Measurements from ENCODE around the gene UMODL1.

DNA sequence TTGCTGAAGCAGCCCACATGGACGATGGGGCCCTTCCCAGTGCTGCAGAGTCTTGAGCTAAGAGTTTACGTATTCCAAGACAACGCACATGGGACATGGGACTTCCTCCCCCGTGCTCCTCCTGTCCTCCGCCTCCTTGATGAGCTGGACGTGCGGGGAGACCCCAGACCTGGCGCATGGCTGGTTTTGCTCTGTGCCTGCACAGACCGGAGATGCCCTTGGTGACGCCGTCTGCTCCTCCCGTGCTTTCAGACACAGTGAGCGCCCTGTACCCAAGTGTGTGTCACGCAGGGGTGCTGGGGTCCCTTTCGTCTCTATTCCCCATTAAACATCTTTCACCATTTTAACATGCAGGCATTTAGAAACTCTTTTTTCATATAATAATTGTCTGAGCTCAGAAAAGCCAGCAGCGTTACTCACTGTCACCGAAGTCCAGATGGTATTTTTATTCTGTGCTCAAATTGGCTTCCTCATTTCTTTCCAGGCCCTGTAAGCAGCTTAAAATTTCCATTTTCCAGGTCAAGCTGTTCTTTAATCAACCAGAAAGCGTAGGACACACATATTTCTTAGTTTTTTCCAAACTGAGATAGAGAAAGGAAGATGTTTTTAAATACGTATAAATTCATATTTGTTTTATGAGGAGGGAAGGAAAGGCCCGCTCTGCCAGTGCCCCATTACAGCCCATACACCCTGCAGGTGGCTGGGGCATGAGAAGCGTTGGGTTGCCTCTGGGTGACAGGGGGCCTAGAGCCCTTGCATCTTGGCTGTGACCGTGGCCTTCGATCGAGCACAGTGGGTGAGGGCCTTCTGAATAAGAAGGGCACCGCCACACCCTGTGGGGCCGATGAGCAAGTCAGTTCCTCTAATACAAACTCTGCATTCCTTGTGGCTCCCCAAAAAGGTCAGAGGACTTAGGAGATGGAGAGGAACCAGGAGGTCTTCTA is 43.0 kb upstream of the UMODL1 start:
- no peak for TF ChIP-seq TAF1 (IDR thresholded peaks at IDR 0.05; ENCODE audit: low read depth, low read length)
- no peak for TF ChIP-seq POLR2A (IDR thresholded peaks at IDR 0.05; ENCODE audit: low read depth, low read length)
- TF ChIP-seq POLR2AphosphoS5 (IDR thresholded peaks at IDR 0.05; ENCODE audit: low read depth, low read length): no peak
